PC-9 (cell line): ENCODE measurements around the gene RBMS3. TPM values are rescaled to one million over a fixed set of nuclear protein-coding genes. Genes with fewer than 3 reads are reported as not detected.

Experiments
- BruUV-seq: library from RNA; stranded (reverse); fragments of 400-500 nt; replicated peaks from 2 replicates; lab custom pipeline; 2021; lab: Mats Ljungman, UMichigan
- CTCF ChIA-PET: fragments of 300-600 bp; sonication (Branson Sonifier 250); formaldehyde crosslinking; loops from one replicate; lab custom pipeline; 2022; ENCODE audit warnings: antibody characterized with exemption; lab: Charles Lee
- POLR2A ChIA-PET: fragments of 300-600 bp; sonication (Branson Sonifier 250); formaldehyde crosslinking; loops from one replicate; lab custom pipeline; 2022; ENCODE audit warnings: antibody characterized with exemption; ENCODE audit not compliant: unreplicated experiment; lab: Charles Lee
- DNase-seq, 2 experiments: peaks; one replicate each; pipeline versions ENCODE4 v3.0.0 to v3.0.0-alpha.2; 2015 to 2022; ENCODE audit warnings: mixed read lengths in 1 of 2
- H2AFZ ChIP-seq: fragments of 200-600 bp; sonication (generic); 2 replicates; pipeline ENCODE4 v1.8.1; 2017; ENCODE audit warnings: antibody characterized with exemption
- H3F3A ChIP-seq: fragments of 200-600 bp; sonication (generic); 2 replicates; pipeline ENCODE4 v1.8.1; 2017; ENCODE audit warnings: antibody characterized with exemption, mild to moderate bottlenecking, low read depth; ENCODE audit not compliant: insufficient read depth
- H3K27ac ChIP-seq: fragments of 200-600 bp; sonication (generic); 2 replicates; pipeline ENCODE4 v1.6.1; 2016; ENCODE audit warnings: mixed run types
- H3K27me3 ChIP-seq: fragments of 200-600 bp; sonication (generic); 2 replicates; pipeline ENCODE4 v1.6.1; 2016; ENCODE audit warnings: low read depth, mixed run types; ENCODE audit not compliant: insufficient read depth
- H3K36me3 ChIP-seq: fragments of 200-600 bp; sonication (generic); 2 replicates; pipeline ENCODE4 v1.6.1; 2016; ENCODE audit warnings: low read depth, mixed run types
- H3K4me1 ChIP-seq: fragments of 200-600 bp; sonication (generic); replicated peaks from 2 replicates; pipeline ENCODE4 v1.6.1; 2016; ENCODE audit warnings: mixed run types; ENCODE audit not compliant: insufficient read depth
- H3K4me2 ChIP-seq: fragments of 200-600 bp; sonication (generic); 2 replicates; pipeline ENCODE4 v1.6.1; 2017; ENCODE audit warnings: mixed run types
- H3K4me3 ChIP-seq: fragments of 200-600 bp; sonication (generic); 2 replicates; pipeline ENCODE4 v1.6.1; 2016; ENCODE audit warnings: mixed run types
- H3K79me2 ChIP-seq: fragments of 200-600 bp; sonication (generic); 2 replicates; pipeline ENCODE4 v1.6.1; 2017; ENCODE audit warnings: low read depth, mixed run types
- H3K9me2 ChIP-seq: fragments of 200-600 bp; sonication (generic); 2 replicates; pipeline ENCODE4 v1.8.1; 2017; ENCODE audit warnings: mild to moderate bottlenecking; ENCODE audit not compliant: insufficient read depth
- H3K9me3 ChIP-seq: fragments of 200-600 bp; sonication (generic); 2 replicates; pipeline ENCODE4 v1.8.1; 2016; ENCODE audit warnings: low read depth; ENCODE audit not compliant: insufficient read depth
- H4K20me1 ChIP-seq: fragments of 200-600 bp; sonication (generic); 2 replicates; pipeline ENCODE4 v1.8.1; 2017; ENCODE audit not compliant: insufficient read depth
- CTCF ChIP-seq: fragments of 200-600 bp; sonication (generic); conservative IDR thresholded peaks from 2 replicates; pipeline ENCODE4 v1.6.1; 2017; ENCODE audit warnings: mixed run types, antibody characterized with exemption, mild to moderate bottlenecking, moderate library complexity
- EZH2 ChIP-seq: fragments of 200-600 bp; sonication (generic); IDR thresholded peaks from 2 replicates; pipeline ENCODE4 v1.8.0; 2017; ENCODE audit warnings: antibody characterized with exemption, low read depth
- intact Hi-C: fragments of 100-400 bp; cut with micrococcal nuclease; formaldehyde crosslinking; loops from one replicate; pipeline ENCODE4 v1.10.0; 2022; ENCODE audit not compliant: unreplicated experiment
- total RNA-seq: library from RNA; stranded (reverse); gene quantifications from 2 replicates; pipeline ENCODE4 v1.2.3, GENCODE V29; 2021

RBMS3 gene
- total RNA-seq, 1 experiment from 2014 or later, result 3.5 TPM

GRCh38 chr3:29291982-29292363 lies 11.1 kb downstream of the RBMS3 start:
- no peaks in the 10 kb centered on the region for H3K79me2 ChIP-seq
- no peaks in the 10 kb centered on the region for H3K9me3 ChIP-seq
- no peaks in the 10 kb centered on the region for H3K9me2 ChIP-seq
- no peaks in the 10 kb centered on the region for H3K36me3 ChIP-seq
- H3K4me3 ChIP-seq, result no peak overlapping the region
- no peak overlapping the region for H3K4me2 ChIP-seq
- no peak overlapping the region for H2AFZ ChIP-seq
- CTCF ChIA-PET, result no interaction called here
- DNase-seq, result no peak
- no peak overlapping the region for H3K27ac ChIP-seq
- POLR2A ChIA-PET, result no interaction called here
- no peaks in the 10 kb centered on the region for H3F3A ChIP-seq
- BruUV-seq, result no TSS peak
- intact Hi-C loops, result no loop called here
- no peaks in the 10 kb centered on the region; the same call in 1 of the 2 replicates for H3K4me1 ChIP-seq
- H3K27me3 ChIP-seq, result no peaks in the 10 kb centered on the region
- H4K20me1 ChIP-seq, result no peaks in the 10 kb centered on the region
- TF ChIP-seq CTCF (no peak), EZH2 (no peak)

- no peak overlapping the region for H2AFZ ChIP-seq
- no TSS peak for BruUV-seq
- intact Hi-C loops, result no loop called here
- H4K20me1 ChIP-seq, result no peaks in the 10 kb centered on the region
- no peaks in the 10 kb centered on the region for H3K79me2 ChIP-seq
- no peaks in the 10 kb centered on the region for H3K36me3 ChIP-seq
- DNase-seq, result no peak
- H3K27me3 ChIP-seq, result no peaks in the 10 kb centered on the region
- CTCF ChIA-PET, result no interaction called here
- POLR2A ChIA-PET, result no interaction called here
- no peak overlapping the region for H3K27ac ChIP-seq
- no peaks in the 10 kb centered on the region for H3F3A ChIP-seq
- TF ChIP-seq CTCF, result no peak
- no peak for TF ChIP-seq EZH2
- H3K4me1 ChIP-seq, result no peaks in the 10 kb centered on the region; the same call in 1 of the 2 replicates
- no peaks in the 10 kb centered on the region for H3K9me3 ChIP-seq
- no peak overlapping the region for H3K4me3 ChIP-seq
- no peak overlapping the region for H3K4me2 ChIP-seq
- H3K9me2 ChIP-seq, result no peaks in the 10 kb centered on the region; the same call in 1 of the 2 replicates
Measured at GRCh38 chr3:29293421-29293820, 12.6 kb downstream of the RBMS3 start.

DNA sequence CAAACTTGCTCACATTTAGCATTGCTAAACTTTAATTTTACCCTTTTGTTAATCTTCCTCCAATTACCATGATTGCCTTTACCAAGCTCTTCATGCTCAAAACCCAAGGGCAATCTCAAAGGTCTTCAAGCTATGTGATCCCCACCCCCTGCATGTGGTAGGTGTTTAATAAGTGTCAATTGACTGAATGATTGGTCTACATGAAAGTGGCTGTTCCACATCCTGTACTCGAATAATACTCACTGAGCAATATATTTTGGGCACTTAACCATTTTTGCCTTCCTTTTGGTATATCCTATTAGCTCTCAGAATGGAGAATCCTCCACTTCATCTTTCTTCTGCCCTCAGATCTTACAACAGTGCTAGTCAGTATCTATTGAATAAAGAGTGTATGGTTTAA lies 17.1 kb downstream of the RBMS3 start:
- Histone ChIP-seq H3K9me2 (no peaks in the 10 kb centered on the region; the same call in 1 of the 2 replicates), H3K79me2 (no peaks in the 10 kb centered on the region), H2AFZ (no peak overlapping the region), H3K27ac (no peak overlapping the region), H3K4me2 (no peak overlapping the region), H3F3A (no peaks in the 10 kb centered on the region), H4K20me1 (no peaks in the 10 kb centered on the region), H3K36me3 (no peaks in the 10 kb centered on the region), H3K27me3 (no peaks in the 10 kb centered on the region), H3K4me3 (no peak overlapping the region), H3K4me1 (no peaks in the 10 kb centered on the region), H3K9me3 (no peaks in the 10 kb centered on the region)
- no TSS peak for BruUV-seq
- intact Hi-C loops, result no loop called here
- no peak for DNase-seq
- CTCF ChIA-PET, result no interaction called here
- TF ChIP-seq EZH2 (no peak), CTCF (no peak)
- POLR2A ChIA-PET, result no interaction called here
